Pancreas (tissue), 10 donors: ENCODE data around the gene CENPF. TPM values are rescaled to one million over a fixed set of nuclear protein-coding genes. Genes with fewer than 3 reads are reported as not detected.

Source experiments
- ATAC-seq, 4 donors: fragments of 200-7000 bp; cut with Tn5 transposase; one replicate each; pipeline versions ENCODE4 v1.8.0 to v1.9.1; 2020; ENCODE audit warnings: mild to moderate bottlenecking in 4 of 4, moderate library complexity in 4 of 4
- DNase-seq, 6 donors: peaks; one replicate each; pipeline ENCODE4 v3.0.0-alpha.2; 2020
- FAIRE-seq: peaks from 2 replicates; lab custom pipeline; 2012; peaks lifted over from hg19 to GRCh38; lab: Jason Lieb, UNC
- H3K27ac ChIP-seq, 4 donors: fragments of 200-600 bp; sonication (generic); 1 replicate in 3 of 4; 2 replicates in 1 of 4; pipeline versions ENCODE4 v1.5.0 to v1.8.0; 2020
- H3K27me3 ChIP-seq, 4 donors: fragments of 200-600 bp; one replicate each; pipeline ENCODE4 v1.8.0; 2021
- H3K36me3 ChIP-seq, 3 donors: fragments of 200-600 bp; sonication (generic) in 1 of 3; one replicate each; pipeline versions ENCODE4 v1.5.0 to v1.8.0; 2020 to 2021
- H3K4me1 ChIP-seq, 3 donors: fragments of 200-600 bp; one replicate each; pipeline ENCODE4 v1.8.0; 2021
- H3K4me3 ChIP-seq, 4 donors: fragments of 200-600 bp; sonication (generic) in 2 of 4; one replicate each; pipeline versions ENCODE4 v1.5.0 to v1.8.0; 2020 to 2021
- H3K9me3 ChIP-seq, 4 donors: fragments of 200-600 bp; one replicate each; pipeline ENCODE4 v1.8.0; 2021
- WGBS, 2 donors: extraction: QIAGEN DNeasy Blood & Tissue Kit; methylation state at CpG; one replicate each; pipeline ENCODE4 v1.1.7; 2013; 5-methylcytosine and 5-hydroxymethylcytosine counted together
- intact Hi-C, 3 donors: fragments of 100-400 bp; cut with DNase I; formaldehyde crosslinking; loops; one replicate each; pipeline versions ENCODE4 v1.11.1 to v1.14.2; 2022
- polyA plus RNA-seq, 2 donors: library from polyadenylated mRNA; stranded (reverse); fragments of 200-250 nt; gene quantifications; one replicate each; pipeline ENCODE4 v1.2.3, GENCODE V29; 2013
- total RNA-seq, 6 donors: library from RNA; stranded (reverse); fragmentation: NEBNext Ultra II Directional in 4 of 6; extraction: Animal tissue kit (Norgen Biotek cat#: 25700) in 4 of 6; gene quantifications; one replicate each; pipeline versions ENCODE4 v1.2.1 to v1.2.4, GENCODE V29; 2021 to 2023
- TF ChIP-seq, protein P1 (sequence below), 4 donors: fragments of 200-600 bp; sonication (generic) in 3 of 4; IDR thresholded peaks; one replicate each; pipeline versions ENCODE4 v1.5.0 to v1.8.0; 2021; ENCODE audit warnings: antibody characterized with exemption in 4 of 4
- donor health status: healthy with polysubstance abuse.
- donor health status: DM: no; HTN: no; CAD: no; lungs with moderate emphysema.
- donor health status: DM: no; HTN: no; CAD: no.
- donor health status: control.
- donor health status: control.
- donor health status: Bipolar disorder and iron deficiency.
- donor health status: DM: yes; HTN: yes; CAD: no.
- donor health status: DM: no; HTN: no; CAD: no.
- donor health status: DM: no; HTN: no; CAD: no.
- donor health status: DM: yes; HTN: yes; CAD: no.

Gene CENPF
- total and polyA plus RNA-seq, 8 donors: 0.05 to 2.0 (median 0.30) TPM

DNA sequence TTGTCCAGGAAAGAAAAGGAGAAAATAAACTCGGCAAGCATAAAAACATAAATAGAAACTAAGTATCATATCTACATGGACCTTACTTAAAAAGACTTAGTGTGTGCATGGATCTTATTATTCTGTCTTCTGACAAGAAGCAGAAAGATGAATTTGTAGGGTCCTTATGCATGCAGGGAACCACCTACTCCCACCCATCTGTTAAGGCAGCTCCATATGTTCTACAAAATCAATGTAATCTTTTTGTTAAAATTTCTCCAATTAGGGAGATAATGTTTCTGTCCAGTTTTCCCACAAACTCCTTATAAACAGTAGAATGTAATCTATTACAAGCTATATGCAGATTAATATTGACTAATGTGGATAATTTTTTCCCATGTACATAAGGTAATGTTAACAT, 37.7 kb upstream of the CENPF start:
- ATAC-seq (no peak), DNase-seq (no peak), FAIRE-seq (no peak)
- Histone ChIP-seq H3K9me3 (no peaks in the 10 kb centered on the region), H3K4me3 (no peak overlapping the region), H3K27ac (no peak overlapping the region), H3K4me1 (no peaks in the 10 kb centered on the region), H3K27me3 (no peaks in the 10 kb centered on the region), H3K36me3 (no peaks in the 10 kb centered on the region)
- TF ChIP-seq, protein P1, sequence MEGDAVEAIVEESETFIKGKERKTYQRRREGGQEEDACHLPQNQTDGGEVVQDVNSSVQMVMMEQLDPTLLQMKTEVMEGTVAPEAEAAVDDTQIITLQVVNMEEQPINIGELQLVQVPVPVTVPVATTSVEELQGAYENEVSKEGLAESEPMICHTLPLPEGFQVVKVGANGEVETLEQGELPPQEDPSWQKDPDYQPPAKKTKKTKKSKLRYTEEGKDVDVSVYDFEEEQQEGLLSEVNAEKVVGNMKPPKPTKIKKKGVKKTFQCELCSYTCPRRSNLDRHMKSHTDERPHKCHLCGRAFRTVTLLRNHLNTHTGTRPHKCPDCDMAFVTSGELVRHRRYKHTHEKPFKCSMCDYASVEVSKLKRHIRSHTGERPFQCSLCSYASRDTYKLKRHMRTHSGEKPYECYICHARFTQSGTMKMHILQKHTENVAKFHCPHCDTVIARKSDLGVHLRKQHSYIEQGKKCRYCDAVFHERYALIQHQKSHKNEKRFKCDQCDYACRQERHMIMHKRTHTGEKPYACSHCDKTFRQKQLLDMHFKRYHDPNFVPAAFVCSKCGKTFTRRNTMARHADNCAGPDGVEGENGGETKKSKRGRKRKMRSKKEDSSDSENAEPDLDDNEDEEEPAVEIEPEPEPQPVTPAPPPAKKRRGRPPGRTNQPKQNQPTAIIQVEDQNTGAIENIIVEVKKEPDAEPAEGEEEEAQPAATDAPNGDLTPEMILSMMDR (IDR thresholded peaks at IDR 0.05): no peak
- WGBS, 2 donors: 87 to 95% methylated on average over 1 of the region's 1 CpG
- intact Hi-C loops: no loop called here

DNA sequence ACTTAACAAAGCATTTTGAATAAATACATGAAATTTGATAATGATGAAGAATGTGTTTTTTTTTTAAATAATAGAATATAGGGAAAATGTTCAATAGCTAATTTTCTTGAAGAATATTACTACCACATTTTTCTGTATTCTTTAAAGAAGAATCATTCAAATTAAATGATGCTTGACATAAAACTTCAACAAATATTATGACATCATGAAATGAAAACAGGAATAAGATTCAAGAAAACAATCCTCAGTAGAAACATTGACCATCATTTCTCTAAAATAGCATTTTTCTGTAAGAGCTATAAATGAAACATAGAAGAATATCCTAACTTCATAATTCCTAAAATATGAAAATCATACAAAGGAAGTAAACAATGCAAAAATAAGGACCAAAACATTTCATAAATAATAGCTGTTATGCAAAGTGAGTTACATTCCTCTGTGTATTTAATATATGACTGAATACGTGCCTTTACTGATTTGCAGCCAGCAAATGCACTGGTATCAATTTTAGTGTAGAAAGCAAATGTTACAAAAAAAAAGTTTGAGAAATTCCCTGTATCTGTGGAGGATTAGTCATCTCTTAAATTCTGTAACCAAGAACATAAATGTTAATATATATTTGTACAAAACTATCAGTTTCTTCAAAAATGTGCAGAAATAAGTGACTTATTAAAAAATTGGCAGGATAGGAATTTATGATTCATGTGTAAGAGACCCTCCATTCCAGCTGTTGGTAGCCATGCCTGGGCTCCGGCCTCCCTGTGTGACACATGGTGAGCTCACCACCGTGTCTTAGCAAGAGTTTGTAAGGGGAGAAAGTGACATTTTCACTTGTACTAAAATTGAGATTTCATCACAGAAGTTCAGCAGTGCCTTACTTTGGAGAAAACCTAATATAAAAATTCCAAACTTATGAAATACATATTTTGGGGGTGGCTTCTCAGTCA, 36.6 kb upstream of the CENPF start:
- TF ChIP-seq, protein P1 (IDR thresholded peaks at IDR 0.05): no peak
- H3K9me3 ChIP-seq: no peaks in the 10 kb centered on the region
- ATAC-seq (no peak), DNase-seq (no peak), FAIRE-seq (no peak)
- WGBS, 2 donors: 77 to 80% methylated on average over 3 of the region's 3 CpGs
- no peaks in the 10 kb centered on the region for H3K4me1 ChIP-seq
- no peak overlapping the region for H3K4me3 ChIP-seq
- no peak overlapping the region for H3K27ac ChIP-seq
- no peaks in the 10 kb centered on the region for H3K36me3 ChIP-seq
- H3K27me3 ChIP-seq: no peaks in the 10 kb centered on the region
- intact Hi-C loops: no loop called here

DNA sequence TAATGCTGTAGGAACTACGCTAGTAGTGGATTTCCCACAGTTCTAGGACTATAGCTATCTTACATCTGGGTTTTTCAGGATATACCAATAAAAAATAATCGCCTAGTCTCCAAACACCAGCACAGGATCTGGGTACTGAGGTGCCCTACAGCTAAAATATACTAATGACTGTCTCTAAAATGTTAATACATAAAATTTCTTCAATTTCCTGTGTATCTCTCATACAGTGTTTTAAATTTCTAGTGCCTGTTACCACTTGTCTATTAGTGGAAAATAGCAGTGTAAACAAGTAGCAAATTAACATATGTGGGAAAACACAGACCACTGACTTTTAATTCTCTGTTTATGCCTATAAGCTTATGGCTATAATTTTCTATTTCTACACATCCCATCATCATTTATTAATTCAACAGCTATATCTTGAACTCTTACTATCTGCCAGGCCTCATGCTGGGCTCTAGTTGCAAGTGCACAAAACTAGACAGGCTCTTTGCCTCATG, 35.5 kb upstream of the CENPF start:
- 92 to 95% methylated on average over 2 of the region's 2 CpGs for WGBS, 2 donors
- intact Hi-C loops: no loop called here
- Histone ChIP-seq H3K4me1 (no peaks in the 10 kb centered on the region), H3K27me3 (no peaks in the 10 kb centered on the region), H3K9me3 (no peaks in the 10 kb centered on the region), H3K4me3 (no peak overlapping the region), H3K27ac (no peak overlapping the region), H3K36me3 (no peaks in the 10 kb centered on the region)
- no peak for FAIRE-seq
- no peak for DNase-seq
- TF ChIP-seq, protein P1 (IDR thresholded peaks at IDR 0.05): no peak
- no peak for ATAC-seq

DNA sequence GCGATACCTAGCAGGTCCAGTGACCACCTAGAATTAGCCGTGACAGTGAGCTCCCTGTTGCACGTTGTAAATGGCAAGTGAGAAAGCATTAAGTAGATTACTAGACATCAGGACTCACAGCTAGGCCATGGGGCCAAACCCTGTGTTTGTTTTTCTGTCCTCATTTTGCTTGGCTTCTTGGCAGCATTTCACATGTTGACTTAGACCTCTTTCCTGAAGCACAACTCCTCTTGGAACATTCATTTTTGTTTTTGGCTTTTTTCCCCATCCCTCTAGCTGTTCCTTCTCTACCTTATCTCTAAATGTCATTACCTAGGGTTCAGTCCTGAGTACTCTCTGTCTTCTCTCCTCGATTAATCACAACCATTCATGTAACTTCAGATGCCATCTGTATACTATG, 34.7 kb upstream of the CENPF start:
- ATAC-seq (peak in 3 of 4 donors; percentile 21 to 38 (median 25)), FAIRE-seq (no peak), DNase-seq (no peak)
- WGBS, 2 donors: 56 to 57% methylated on average over 4 of the region's 4 CpGs
- Histone ChIP-seq H3K27ac (peak overlapping the region in 1 of 4 donors; percentile 18), H3K36me3 (no peaks in the 10 kb centered on the region), H3K4me3 (no peak overlapping the region), H3K4me1 (no peaks in the 10 kb centered on the region), H3K27me3 (no peaks in the 10 kb centered on the region), H3K9me3 (no peaks in the 10 kb centered on the region)
- intact Hi-C loops: no loop called here
- TF ChIP-seq, protein P1 (IDR thresholded peaks at IDR 0.05): no peak
